Erythroblast (primary cell): ENCODE measurements around the gene BTBD6.

ENCODE experiments used
- DNase-seq, 2 experiments: peaks; one replicate each; lab custom pipeline; 2025; lab: John Stamatoyannopoulos, UW
- GATA1 ChIP-seq: IDR thresholded peaks from 2 replicates; pipeline ENCODE4 v1.6.1; 2011; ENCODE audit warnings: low read depth, mild to moderate bottlenecking, control low read depth, low read length, moderate library complexity
- POLR2A ChIP-seq: IDR thresholded peaks from 2 replicates; pipeline ENCODE4 v1.6.1; 2011; ENCODE audit warnings: mild to moderate bottlenecking, low read length

Gene BTBD6

DNA sequence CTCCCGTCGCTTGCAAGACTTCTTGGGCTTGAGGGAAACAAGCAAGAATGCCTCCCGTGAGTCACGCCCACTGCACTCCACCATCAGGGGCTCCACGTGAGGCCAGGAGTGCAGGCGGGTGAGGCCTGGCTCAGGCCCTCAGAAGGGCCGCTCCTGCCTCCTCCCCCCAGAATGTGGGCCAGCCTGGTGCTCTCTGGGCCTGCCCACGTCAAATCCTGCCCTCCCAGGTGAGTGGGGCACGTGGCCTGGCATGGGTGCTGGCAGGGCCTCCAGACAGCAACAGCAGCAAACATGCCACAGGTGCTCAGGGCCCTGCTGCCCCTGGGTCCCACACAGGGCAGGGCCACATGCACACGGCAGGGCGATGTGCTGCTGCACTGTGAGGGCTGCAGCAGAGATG lies 30.6 kb upstream of the BTBD6 start:
- TF ChIP-seq GATA1 = no peak
- TF ChIP-seq POLR2A = no peak
- DNase-seq = no peak

GRCh38 chr14:105218611-105219010 lies 29.7 kb upstream of the BTBD6 start:
- TF ChIP-seq POLR2A = no peak
- TF ChIP-seq GATA1 = no peak
- no peak for DNase-seq

GRCh38 chr14:105219043-105219612 lies 29.2 kb upstream of the BTBD6 start:
- DNase-seq = no peak
- TF ChIP-seq GATA1 (no peak), POLR2A (no peak)

GRCh38 chr14:105219753-105220152 lies 28.6 kb upstream of the BTBD6 start:
- TF ChIP-seq POLR2A (no peak), GATA1 (no peak)
- no peak for DNase-seq

DNA sequence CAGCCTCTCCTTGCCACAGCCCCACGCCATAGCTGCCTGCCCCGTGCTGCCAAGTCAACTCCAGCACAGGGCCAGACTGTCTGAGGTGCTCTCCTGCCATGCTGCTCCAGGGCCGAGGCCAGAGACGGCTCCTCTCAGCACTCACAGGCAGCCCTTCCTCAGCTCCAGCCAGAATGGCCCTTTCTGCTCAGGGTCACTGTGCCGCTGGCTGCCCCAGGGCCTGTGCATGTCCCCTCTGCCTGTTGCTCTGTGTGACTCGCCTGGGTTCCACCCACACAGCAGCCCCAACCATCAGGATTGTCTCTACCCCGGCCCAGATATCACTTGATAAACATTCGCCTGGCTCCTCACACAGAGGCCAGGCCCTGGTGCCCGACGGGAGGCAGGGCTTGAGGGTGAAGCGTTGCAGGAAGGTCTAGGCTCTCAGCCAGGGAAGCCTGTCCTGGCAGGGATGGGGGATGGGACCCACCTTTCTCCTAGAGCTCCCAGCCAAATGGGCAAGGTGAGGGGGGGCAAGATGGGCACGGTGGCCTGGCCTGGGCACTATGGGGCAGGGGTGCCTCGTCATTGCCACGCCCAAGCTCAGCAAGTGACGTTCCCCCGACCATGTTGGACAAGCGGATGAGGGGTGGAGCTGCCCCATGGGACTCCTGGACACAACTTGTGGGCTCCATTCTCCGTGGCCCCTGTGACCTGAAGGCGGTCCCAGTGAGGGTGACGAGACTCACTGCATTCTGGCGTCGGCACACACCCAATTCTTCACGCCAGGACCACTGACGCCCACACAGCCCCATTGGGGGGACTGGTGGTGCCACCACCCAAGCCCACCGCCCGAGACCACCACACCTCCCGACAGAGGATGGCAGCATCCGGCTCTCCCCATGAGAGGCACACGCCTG lies 27.4 kb upstream of the BTBD6 start:
- no peak for DNase-seq
- no peak for TF ChIP-seq POLR2A
- no peak for TF ChIP-seq GATA1

GRCh38 chr14:105221598-105222178 lies 26.6 kb upstream of the BTBD6 start:
- TF ChIP-seq GATA1 = no peak
- TF ChIP-seq POLR2A = no peak
- DNase-seq = no peak

GRCh38 chr14:105223260-105223659 lies 25.1 kb upstream of the BTBD6 start:
- TF ChIP-seq GATA1 (no peak), POLR2A (no peak)

GRCh38 chr14:105223770-105224544 lies 24.4 kb upstream of the BTBD6 start:
- TF ChIP-seq GATA1 = no peak
- no peak for TF ChIP-seq POLR2A
- DNase-seq = no peak

More at GRCh38 chr14:105223260-105223659, 25.1 kb upstream of the BTBD6 start:
- no peak for DNase-seq

GRCh38 chr14:105224845-105225570 lies 23.3 kb upstream of the BTBD6 start:
- no peak for DNase-seq
- no peak for TF ChIP-seq POLR2A
- no peak for TF ChIP-seq GATA1

DNA sequence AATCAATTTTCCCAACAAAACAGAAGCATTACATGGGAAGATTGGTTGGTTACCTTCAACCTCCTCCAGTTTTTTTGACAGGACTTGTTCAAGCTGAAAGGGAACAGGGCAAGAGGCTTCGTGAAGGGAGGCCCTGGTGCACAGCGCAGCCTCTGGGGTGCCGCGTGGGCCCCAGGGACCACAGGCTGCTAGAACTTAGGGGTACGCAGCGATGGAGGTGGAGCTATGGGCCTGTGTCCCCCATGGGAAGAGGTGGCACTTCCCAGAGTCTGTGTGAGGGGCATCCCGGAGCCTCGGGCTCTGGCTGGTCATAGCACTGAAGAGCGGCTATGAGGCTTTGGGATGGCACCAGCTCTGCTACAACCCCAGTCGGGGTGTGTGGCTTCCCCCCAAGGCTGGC lies 22.1 kb upstream of the BTBD6 start:
- DNase-seq = no peak
- TF ChIP-seq POLR2A (no peak), GATA1 (no peak)

- no peak for TF ChIP-seq GATA1
- TF ChIP-seq POLR2A = no peak
Observed at GRCh38 chr14:105227346-105227745, 21.0 kb upstream of the BTBD6 start.

DNA sequence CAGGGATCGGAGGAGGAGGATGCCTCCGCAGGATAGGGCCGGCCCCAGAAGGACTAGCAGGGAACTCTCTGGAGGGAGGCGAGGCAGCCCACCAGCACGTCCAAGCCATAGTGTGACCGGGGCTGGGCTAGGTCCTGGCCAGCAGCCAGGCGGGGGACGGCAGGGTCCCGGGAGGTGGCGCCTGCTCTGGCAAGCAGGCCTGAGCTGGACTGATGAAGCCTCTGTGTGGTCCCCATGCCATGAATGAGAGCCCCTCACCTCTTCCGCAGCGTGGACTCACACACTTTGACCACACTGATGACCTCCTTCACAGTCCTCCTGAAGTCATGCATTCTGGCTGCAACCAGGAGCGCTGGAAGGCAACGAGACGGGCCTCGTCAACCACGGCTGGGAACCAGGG lies 19.8 kb upstream of the BTBD6 start:
- no peak for DNase-seq
- TF ChIP-seq POLR2A (no peak), GATA1 (no peak)

More at GRCh38 chr14:105227346-105227745, 21.0 kb upstream of the BTBD6 start:
- DNase-seq = no peak

- DNase-seq = no peak
- TF ChIP-seq POLR2A (no peak), GATA1 (no peak)
Observed at GRCh38 chr14:105229099-105229655, 19.2 kb upstream of the BTBD6 start.
